Measurements from ENCODE around the gene HEG1. TPM values are rescaled to one million over a fixed set of nuclear protein-coding genes. Genes with fewer than 3 reads are reported as not detected.

Gene HEG1
- total and polyA plus RNA-seq, 2 of the 8 experiments (the other 6 are each of a cell fraction or from before 2014, with no cell fraction given): 5.3 to 9.7 TPM

DNA sequence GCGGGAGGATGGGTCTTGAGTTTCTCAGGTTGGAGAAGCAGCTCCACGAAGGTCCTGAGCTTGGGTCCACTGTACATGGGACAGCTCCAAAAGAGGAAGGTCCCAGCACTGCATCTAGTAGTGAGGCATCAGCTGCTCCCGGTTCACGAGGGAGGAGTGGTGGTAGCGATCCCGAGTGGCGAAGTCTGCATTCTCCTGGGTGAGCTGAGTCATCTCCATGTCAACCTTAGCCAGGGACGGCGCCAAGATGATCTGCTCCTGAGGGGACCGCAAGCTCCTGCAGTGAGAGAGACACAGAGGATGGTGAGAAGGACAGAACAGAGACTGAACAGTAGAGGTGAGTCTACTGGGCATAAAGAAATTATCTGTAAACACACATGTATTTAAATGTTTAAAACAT lies 28.0 kb upstream of the HEG1 start:
- Histone ChIP-seq H3K9me3 (ENCODE audit: insufficient read depth in 2 of 2, low read depth in 1 of 2, low read length in 1 of 2) (no peaks in the 10 kb centered on the region), H4K91ac (replicated peaks; ENCODE audit: insufficient read length, low read length) (no peak overlapping the region), H2BK20ac (ENCODE audit: low read length) (no peak overlapping the region), H3K23ac (ENCODE audit: insufficient read length) (no peak overlapping the region), H3K27ac (ENCODE audit: low read depth, low read length) (no peak overlapping the region), H2BK15ac (ENCODE audit: low read length) (no peak overlapping the region), H3K79me1 (ENCODE audit: low read depth, low read length) (no peaks in the 10 kb centered on the region), H3K4me2 (ENCODE audit: insufficient read depth in 1 of 2, low read depth in 2 of 2, low read length in 2 of 2) (no peak overlapping the region), H2AFZ (ENCODE audit: low read length) (no peak overlapping the region), H2AK5ac (ENCODE audit: low read depth, low read length) (no peak overlapping the region), H2BK5ac (ENCODE audit: low read depth, low read length) (no peak overlapping the region), H3K4me1 (replicated peaks in 1 of 4; ENCODE audit: control insufficient read depth in 3 of 4, insufficient read depth in 4 of 4, low read length in 3 of 4) (no peaks in the 10 kb centered on the region), H3K14ac (ENCODE audit: insufficient read length) (no peak overlapping the region), H3K9ac (replicated peaks in 1 of 4; ENCODE audit: extremely low read depth in 1 of 4, low read depth in 3 of 4, low read length in 3 of 4) (no peak overlapping the region), H4K5ac (ENCODE audit: insufficient read length, low read depth, low read length) (no peak overlapping the region), H3K4ac (replicated peaks; ENCODE audit: insufficient read length, low read depth, low read length) (no peak overlapping the region), H3K36me3 (ENCODE audit: control insufficient read depth in 2 of 4, insufficient read depth in 4 of 4, low read length in 3 of 4) (peaks cover 0 to 7% (median 0%) of the 10 kb centered on the region in 4 experiments; a peak in 4 of 8 replicates), H3K79me2 (ENCODE audit: control insufficient read depth in 1 of 2, insufficient read depth in 2 of 2, low read length in 2 of 2) (no peaks in the 10 kb centered on the region), H3K23me2 (ENCODE audit: low read depth, low read length) (no peaks in the 10 kb centered on the region), H2BK120ac (replicated peaks; ENCODE audit: low read depth, low read length) (no peak overlapping the region), H3K18ac (ENCODE audit: extremely low read depth, low read length) (no peak overlapping the region), H2BK12ac (ENCODE audit: low read depth, low read length) (no peak overlapping the region), H3K56ac (replicated peaks; ENCODE audit: insufficient read length, low read depth, low read length) (no peak overlapping the region), H4K8ac (ENCODE audit: extremely low read depth, insufficient read depth, low read length) (0 out of 2 replicates have a peak overlapping the region, but pooled peaks have one; percentile 35), H3K27me3 (replicated peaks in 1 of 4; ENCODE audit: control insufficient read depth in 3 of 4, extremely low read depth in 1 of 4, insufficient read depth in 3 of 4, low read length in 3 of 4) (no peaks in the 10 kb centered on the region), H4K20me1 (replicated peaks in 1 of 2; ENCODE audit: control insufficient read depth in 1 of 2, insufficient read depth in 2 of 2, low read length in 2 of 2) (no peaks in the 10 kb centered on the region), H3K4me3 (ENCODE audit: extremely low read depth in 1 of 4, insufficient read depth in 2 of 4, low read depth in 3 of 4, low read length in 4 of 4) (no peak overlapping the region)
- DNase-seq (ENCODE audit: low read depth in 1 of 2, low spot score in 2 of 2) (no peak), FAIRE-seq (no peak)
- CTCF ChIA-PET (ENCODE audit: partially characterized antibody): interaction anchor here (0.8 to 1.6 kb wide), 6 partner anchors 9 to 60 kb away, joined by 3 to 5 read pairs (median 3); no protein-coding TSS in a partner anchor
- 86% methylated on average over 10 of the region's 10 CpGs; no CpG with 5 or more reads in 1 of the 2 experiments for WGBS, 2 experiments (ENCODE audit: extremely low coverage in 1 of 2, insufficient coverage in 1 of 2, insufficient read length in 1 of 2, insufficient replicate concordance in 2 of 2, low coverage in 1 of 2, low lambda C conversion rate in 2 of 2, missing lambda C conversion rate in 1 of 2)
- POLR2A ChIA-PET (ENCODE audit: partially characterized antibody): interaction anchor here (0.7 to 2.5 kb wide), 2 partner anchors 11 to 470 kb away, joined by 3 to 9 read pairs; no protein-coding TSS in a partner anchor
- TF ChIP-seq CHD1 (IDR thresholded peaks at IDR 0.05; ENCODE audit: low read depth, low read length) (no peak), ATF2 (IDR thresholded peaks at IDR 0.05; ENCODE audit: low read length) (no peak), MAX (IDR thresholded peaks at IDR 0.05) (no peak), CEBPB (IDR thresholded peaks at IDR 0.05; ENCODE audit: low read depth, low read length) (no peak), NANOG (IDR thresholded peaks at IDR 0.05; ENCODE audit: insufficient read depth, low read depth, low read length, poor library complexity, severe bottlenecking) (no peak), SP2 (IDR thresholded peaks at IDR 0.05; ENCODE audit: low read length) (no peak), CHD2 (IDR thresholded peaks at IDR 0.05; ENCODE audit: low read length) (no peak), BACH1 (IDR thresholded peaks at IDR 0.05; ENCODE audit: low read length) (no peak), SP1 (IDR thresholded peaks at IDR 0.05; ENCODE audit: low read depth, low read length) (no peak), KDM5A (IDR thresholded peaks at IDR 0.05; ENCODE audit: low read length) (no peak), E2F6 (IDR thresholded peaks at IDR 0.05) (no peak), JUND (IDR thresholded peaks at IDR 0.05; ENCODE audit: low read length) (no peak), CBX5 (IDR thresholded peaks at IDR 0.05; ENCODE audit: low read depth, low read length) (no peak)

Data from H1 (cell line).